Activated CD8-positive, alpha-beta memory T cell treated with anti-CD3 and anti-CD28 coated beads, Interleukin-2, amount 50 U/mL, for 48 hours (primary cell): Measurements from ENCODE around the gene BRD3OS.

ENCODE experiments used
- DNase-seq: peaks from one replicate; pipeline ENCODE4 v3.0.0-alpha.2; 2020

BRD3OS gene

GRCh38 chr9:134053941-134054761 is 28.9 kb downstream of the BRD3OS start:
- no peak for DNase-seq

- no peak for DNase-seq
Measured at GRCh38 chr9:134054891-134055811, 29.9 kb downstream of the BRD3OS start.

- no peak for DNase-seq
Measured at GRCh38 chr9:134055981-134056461, 30.7 kb downstream of the BRD3OS start.

- DNase-seq = no peak
Measured at GRCh38 chr9:134056483-134057306, 31.4 kb downstream of the BRD3OS start.

- DNase-seq = no peak
Measured at GRCh38 chr9:134057307-134057657, 32.0 kb downstream of the BRD3OS start.

GRCh38 chr9:134057751-134058701 is 32.7 kb downstream of the BRD3OS start:
- no peak for DNase-seq

- no peak for DNase-seq
Measured at GRCh38 chr9:134058716-134059115, 33.4 kb downstream of the BRD3OS start.

- no peak for DNase-seq
Measured at GRCh38 chr9:134059188-134059641, 33.9 kb downstream of the BRD3OS start.

GRCh38 chr9:134059661-134060395 is 34.5 kb downstream of the BRD3OS start:
- DNase-seq = no peak

GRCh38 chr9:134060546-134060945 is 35.3 kb downstream of the BRD3OS start:
- no peak for DNase-seq

- no peak for DNase-seq
Measured at GRCh38 chr9:134061019-134061687, 35.9 kb downstream of the BRD3OS start.

- peak; percentile 43 for DNase-seq
Measured at GRCh38 chr9:134061688-134062371, 36.5 kb downstream of the BRD3OS start.

GRCh38 chr9:134062461-134063087 is 37.3 kb downstream of the BRD3OS start:
- DNase-seq = no peak

- DNase-seq = no peak
Measured at GRCh38 chr9:134063088-134063570, 37.8 kb downstream of the BRD3OS start.

- no peak for DNase-seq
Measured at GRCh38 chr9:134063571-134064450, 38.5 kb downstream of the BRD3OS start.

GRCh38 chr9:134064711-134065110 is 39.4 kb downstream of the BRD3OS start:
- no peak for DNase-seq

- peak; percentile 76 for DNase-seq
Measured at GRCh38 chr9:134065612-134066419, 40.5 kb downstream of the BRD3OS start.
